Duodenal mucosa (tissue), 2 donors: ENCODE measurements around the gene AIMP2.
A peak's percentile ranks its signal among the peaks of the same experiment; 100 is the strongest.
"Not testable (repeated sequence)": the region's sequence is repeated elsewhere in the genome, so short reads cannot be mapped to it uniquely, and the experiment has no call there.

Source experiments
- H3K27ac ChIP-seq: one replicate; pipeline ENCODE4 v1.7.0; 2013; ENCODE audit warnings: low read depth, low read length
- H3K27me3 ChIP-seq, 2 donors: one replicate each; pipeline ENCODE4 v1.7.0; 2013; ENCODE audit warnings: low read length in 2 of 2, control low read depth in 1 of 2; ENCODE audit not compliant: insufficient read depth in 2 of 2, control insufficient read depth in 1 of 2
- H3K36me3 ChIP-seq, 2 donors: one replicate each; pipeline ENCODE4 v1.7.0; 2013; ENCODE audit warnings: low read length in 2 of 2, control low read depth in 1 of 2; ENCODE audit not compliant: insufficient read depth in 2 of 2, control insufficient read depth in 1 of 2
- H3K4me1 ChIP-seq, 2 donors: one replicate each; pipeline ENCODE4 v1.7.0; 2013; ENCODE audit warnings: low read length in 2 of 2, control low read depth in 1 of 2; ENCODE audit not compliant: insufficient read depth in 2 of 2, control insufficient read depth in 1 of 2
- H3K4me3 ChIP-seq, 2 donors: one replicate each; pipeline ENCODE4 v1.7.0; 2013; ENCODE audit warnings: low read length in 2 of 2, low read depth in 1 of 2
- H3K9ac ChIP-seq, 2 donors: one replicate each; pipeline ENCODE4 v1.7.0; 2013; ENCODE audit warnings: low read length in 2 of 2, low read depth in 1 of 2
- H3K9me3 ChIP-seq, 2 donors: one replicate each; pipeline ENCODE4 v1.7.0; 2013; ENCODE audit warnings: low read length in 2 of 2, control low read depth in 1 of 2; ENCODE audit not compliant: control insufficient read depth in 1 of 2

The AIMP2 gene

DNA sequence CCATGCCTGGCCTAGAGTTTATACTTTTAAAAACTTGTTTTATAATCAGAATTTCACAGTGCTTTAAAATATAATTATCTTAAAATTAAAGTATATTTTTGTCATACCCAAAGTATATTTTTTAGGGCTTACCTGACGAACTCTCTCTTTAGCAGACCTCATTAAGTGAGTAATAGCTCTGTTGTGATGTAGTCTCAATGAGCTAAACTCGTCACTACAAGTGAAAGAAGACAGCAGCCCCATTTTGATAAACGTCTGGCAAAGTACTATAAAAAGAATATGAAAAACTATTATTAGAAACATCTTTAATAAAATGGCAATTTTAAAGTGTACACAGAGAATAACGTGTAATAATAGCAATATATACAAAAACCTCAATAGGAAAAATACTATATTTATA lies 40.7 kb downstream of the AIMP2 start:
- Histone ChIP-seq H3K27ac (no peak overlapping the region), H3K27me3 (no peaks in the 10 kb centered on the region), H3K9me3 (no peaks in the 10 kb centered on the region), H3K4me1 (no peaks in the 10 kb centered on the region), H3K4me3 (no peak overlapping the region), H3K36me3 (peaks cover 16 to 49% of the 10 kb centered on the region in 2 donors), H3K9ac (no peak overlapping the region)

DNA sequence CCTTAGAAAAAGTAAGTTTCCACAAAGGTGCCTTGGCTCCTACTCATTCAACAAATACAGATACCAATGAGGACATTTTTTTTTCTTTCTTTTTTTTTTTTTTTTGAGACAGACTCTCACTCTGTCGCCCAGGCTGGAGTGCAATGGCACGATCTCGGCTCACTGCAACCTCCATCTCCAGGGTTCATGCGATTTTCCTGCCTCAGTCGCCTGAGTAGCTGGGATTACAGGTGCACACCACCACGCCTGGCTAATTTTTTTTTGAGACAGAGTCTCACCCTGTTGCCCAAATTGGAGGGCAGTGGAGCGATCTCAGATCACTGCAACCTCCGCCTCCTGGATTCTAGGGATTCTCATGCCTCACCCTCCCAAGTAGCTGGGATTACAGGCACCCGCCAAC lies 42.1 kb downstream of the AIMP2 start:
- not testable (repeated sequence) for H3K27ac ChIP-seq, H3K4me1 ChIP-seq, H3K9ac ChIP-seq, H3K9me3 ChIP-seq, H3K4me3 ChIP-seq, H3K27me3 ChIP-seq
- H3K36me3 ChIP-seq: peaks cover 13 to 40% of the 10 kb centered on the region in 2 donors

- no peaks in the 10 kb centered on the region for H3K27me3 ChIP-seq
- H3K36me3 ChIP-seq: peaks cover 0 to 10% of the 10 kb centered on the region in 2 donors
- peaks cover 4 to 12% of the 10 kb centered on the region in 2 donors for H3K4me1 ChIP-seq
- H3K4me3 ChIP-seq: peak overlapping the region in 1 of 2 donors; percentile 28
- H3K27ac ChIP-seq: no peak overlapping the region
- no peaks in the 10 kb centered on the region for H3K9me3 ChIP-seq
- H3K9ac ChIP-seq: no peak overlapping the region
Observed at GRCh38 chr7:6056616-6057015, 47.5 kb downstream of the AIMP2 start.

DNA sequence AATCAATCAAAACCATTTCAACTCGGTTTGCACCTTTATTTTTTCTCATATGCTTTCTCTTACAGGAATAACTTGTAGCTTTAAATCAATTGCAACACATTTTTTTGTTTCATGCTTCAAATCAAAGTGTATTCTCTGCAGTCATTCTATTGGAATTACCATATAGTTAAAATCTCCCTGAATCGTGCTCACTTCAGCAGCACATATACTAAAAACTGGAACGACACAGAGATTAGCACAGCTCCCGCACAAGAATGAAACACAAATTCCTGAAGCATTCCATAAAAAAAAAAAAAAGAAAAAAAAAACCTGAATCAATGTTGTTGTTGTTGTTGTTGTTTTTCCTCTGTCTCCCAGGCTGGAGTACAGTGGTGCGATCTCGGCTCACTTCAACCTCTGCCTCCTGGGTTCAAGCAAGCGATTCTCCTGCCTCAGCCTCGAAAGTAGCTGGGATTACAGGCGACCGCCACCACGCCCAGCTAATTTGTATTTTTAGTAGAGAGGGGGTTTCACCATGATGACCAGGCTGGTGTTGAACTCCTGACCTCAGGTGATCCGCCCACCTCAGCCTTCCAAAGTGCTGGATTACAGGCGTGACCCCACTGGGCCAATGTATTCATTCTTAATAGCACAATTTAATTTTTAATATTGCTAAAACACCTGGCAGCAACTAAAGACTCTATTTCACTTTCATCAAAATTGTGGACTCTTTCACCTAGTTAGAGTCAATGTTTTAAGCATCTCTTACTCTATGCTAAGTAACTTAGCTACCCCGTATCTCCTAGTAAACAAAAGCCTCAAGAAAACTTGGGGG lies 48.5 kb downstream of the AIMP2 start:
- Histone ChIP-seq H3K36me3 (peaks cover 0 to 10% of the 10 kb centered on the region in 2 donors), H3K9me3 (no peaks in the 10 kb centered on the region), H3K27me3 (no peaks in the 10 kb centered on the region), H3K4me3 (peak overlapping the region; percentile 65 to 86), H3K4me1 (peaks cover 4 to 12% of the 10 kb centered on the region in 2 donors), H3K9ac (peak overlapping the region; percentile 43 to 92), H3K27ac (no peak overlapping the region)

DNA sequence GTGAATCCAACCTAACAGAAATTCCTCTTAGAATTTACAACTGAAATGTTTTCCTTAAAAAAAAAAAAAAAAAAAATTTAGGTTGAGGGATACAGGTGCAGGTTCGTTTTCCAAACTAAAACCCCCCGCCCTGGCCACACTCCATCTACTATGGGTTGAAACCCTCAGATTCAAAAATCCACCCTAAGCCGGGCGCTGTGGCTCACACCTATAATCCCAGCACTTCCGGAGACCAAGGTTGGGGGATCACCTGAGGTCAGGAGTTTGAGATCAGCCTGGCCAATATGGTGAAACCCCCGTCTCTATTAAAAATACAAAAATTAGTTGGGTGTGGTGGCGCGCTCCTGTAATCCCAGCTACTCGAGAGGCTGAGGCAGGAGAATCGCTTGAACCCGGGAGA lies 50.9 kb downstream of the AIMP2 start:
- not testable (repeated sequence) for H3K9me3 ChIP-seq, H3K27ac ChIP-seq, H3K27me3 ChIP-seq, H3K4me3 ChIP-seq, H3K9ac ChIP-seq, H3K36me3 ChIP-seq
- H3K4me1 ChIP-seq: peaks cover 4 to 12% of the 10 kb centered on the region in 2 donors

DNA sequence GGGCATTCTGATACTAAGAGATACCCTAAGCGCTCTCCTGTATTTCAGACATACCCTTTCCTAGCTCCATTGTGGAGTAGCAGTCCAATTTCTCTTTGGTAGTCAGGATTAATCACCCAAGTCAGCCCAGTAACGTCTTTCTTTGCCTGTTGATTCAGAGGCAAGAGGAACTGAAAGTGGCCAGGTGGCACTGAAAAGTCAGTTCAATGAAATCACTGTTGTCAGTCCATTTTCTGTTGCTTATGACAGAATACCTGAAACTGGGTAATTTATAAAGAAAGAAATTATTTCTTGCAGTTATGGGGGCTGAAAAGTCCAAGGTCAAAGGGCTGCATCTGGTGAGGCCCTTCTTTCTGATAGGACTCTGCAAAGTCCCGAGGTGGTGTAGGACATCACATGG lies 62.3 kb downstream of the AIMP2 start:
- no peaks in the 10 kb centered on the region for H3K4me1 ChIP-seq
- H3K27me3 ChIP-seq: no peaks in the 10 kb centered on the region
- no peaks in the 10 kb centered on the region for H3K9me3 ChIP-seq
- H3K4me3 ChIP-seq: no peak overlapping the region
- H3K36me3 ChIP-seq: no peaks in the 10 kb centered on the region
- no peak overlapping the region for H3K9ac ChIP-seq
- no peak overlapping the region for H3K27ac ChIP-seq
